NCI-H128 (cell line): ENCODE data around the gene CALD1.

ENCODE experiments used
- DNase-seq: peaks from one replicate; lab custom pipeline; 2025; ENCODE audit not compliant: unreplicated experiment; lab: John Stamatoyannopoulos, UW

The CALD1 gene

DNA sequence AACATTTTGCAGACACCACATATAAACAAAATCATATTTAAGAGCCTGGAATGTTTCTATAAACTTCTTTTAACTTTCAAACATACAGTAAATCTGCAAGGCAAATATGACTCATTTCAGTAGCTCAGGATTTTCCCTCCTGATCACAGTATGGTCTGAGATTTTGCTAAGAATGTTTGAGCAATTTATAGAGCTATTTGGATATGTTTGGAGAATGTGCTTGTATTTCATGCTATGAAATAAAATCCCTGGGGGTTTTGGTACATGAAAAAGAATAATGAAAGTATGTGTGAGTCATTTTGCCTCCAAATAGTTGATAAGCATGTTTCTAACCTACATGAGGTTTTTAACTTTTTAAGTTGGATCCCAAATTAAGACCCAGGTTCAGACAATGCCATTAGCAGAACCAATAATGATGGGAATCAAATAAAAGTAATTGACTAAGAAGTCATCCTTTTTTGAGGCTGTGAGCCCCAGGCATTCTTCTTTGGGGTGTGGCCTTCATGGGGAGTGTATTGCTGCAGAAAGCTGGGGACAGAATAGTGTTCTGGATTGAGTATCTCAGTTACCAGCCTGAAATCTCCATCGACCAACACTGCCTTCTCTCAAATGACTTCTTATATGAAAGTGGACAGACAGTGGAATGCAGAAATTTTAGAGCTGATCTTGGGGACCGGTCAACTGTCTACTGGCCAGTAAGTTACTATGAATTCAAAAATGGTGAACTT lies 140.8 kb downstream of the CALD1 start:
- no peak for DNase-seq

DNA sequence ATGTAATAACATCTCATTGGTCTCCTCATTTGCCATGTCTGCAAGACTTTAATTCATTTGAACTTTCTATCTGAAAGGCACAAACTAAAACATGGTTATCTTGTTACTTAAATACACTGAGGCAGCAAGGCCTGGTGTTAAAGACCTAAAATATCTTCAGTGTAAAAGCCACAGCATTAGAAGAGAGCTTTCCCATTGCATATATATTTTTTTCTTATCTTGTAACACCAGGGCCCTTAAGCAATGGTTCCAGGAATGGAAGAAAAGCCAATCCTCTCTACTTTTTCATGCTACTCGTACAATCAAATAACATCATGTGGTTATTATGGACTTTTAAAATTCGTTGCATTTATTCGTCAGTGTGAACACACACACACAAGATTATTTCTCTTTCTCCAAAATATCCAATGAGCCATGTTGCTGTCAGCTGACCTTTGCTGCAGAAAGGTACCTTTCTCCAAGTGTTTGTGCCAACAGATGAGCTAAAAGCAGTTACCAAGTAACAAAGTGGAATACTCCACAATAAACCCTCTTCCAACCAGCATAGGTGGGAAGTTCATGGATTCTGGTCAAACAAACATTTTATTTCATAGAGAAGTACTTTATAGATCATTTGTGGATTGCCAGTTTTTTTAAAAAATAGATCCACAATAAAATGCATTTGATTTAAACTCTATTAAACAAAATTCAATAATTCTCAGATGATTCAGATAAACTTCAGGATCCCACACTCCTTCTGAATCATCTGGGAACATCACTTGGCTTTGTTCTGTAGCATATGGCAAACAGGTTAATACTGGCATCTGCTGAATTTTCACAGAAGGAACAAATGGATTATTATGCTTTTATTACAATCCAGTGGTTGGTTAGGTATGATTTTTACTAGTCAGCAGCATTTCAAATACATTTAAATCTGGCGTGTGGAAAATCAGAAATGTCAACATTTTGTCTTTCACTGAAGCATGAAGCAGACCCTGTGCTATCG lies 143.6 kb downstream of the CALD1 start:
- DNase-seq, result no peak

DNA sequence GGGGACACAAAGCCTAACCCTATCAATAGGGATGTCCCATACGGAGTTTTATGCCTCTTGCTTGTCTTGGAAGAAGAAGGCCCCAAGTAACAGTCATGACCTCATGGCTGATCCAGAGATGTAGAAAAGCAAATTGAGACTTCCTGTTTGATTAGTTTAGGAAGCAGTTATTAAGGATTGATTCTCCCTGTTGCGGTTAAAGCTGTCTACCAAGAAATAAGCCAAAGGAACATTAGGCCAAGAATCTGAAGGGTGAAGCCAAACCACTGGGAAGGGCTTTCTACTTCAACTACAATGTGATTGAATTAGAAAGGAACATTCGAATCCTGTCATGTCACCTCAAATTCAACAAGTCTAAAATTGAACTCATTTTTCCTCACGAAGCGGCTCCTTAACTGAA lies 146.3 kb downstream of the CALD1 start:
- DNase-seq, result no peak

DNA sequence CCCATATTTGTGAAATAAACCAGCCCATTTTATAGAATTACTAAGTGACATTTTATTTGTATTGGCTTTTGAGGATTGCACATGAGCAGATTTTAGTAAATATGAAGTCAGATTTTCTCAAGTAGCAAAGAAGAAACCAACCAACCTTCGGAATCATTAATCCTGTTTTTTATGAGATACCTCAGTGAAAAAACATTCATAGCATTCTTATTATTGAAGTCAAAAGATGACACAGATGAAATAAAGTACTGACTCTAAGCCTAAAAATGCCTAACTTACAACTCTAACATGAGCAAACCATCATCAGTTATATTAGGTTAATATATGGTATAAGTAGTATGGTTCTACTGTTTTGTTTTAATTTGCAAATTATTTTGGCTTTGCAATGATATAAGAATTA lies 147.0 kb downstream of the CALD1 start:
- no peak for DNase-seq

DNA sequence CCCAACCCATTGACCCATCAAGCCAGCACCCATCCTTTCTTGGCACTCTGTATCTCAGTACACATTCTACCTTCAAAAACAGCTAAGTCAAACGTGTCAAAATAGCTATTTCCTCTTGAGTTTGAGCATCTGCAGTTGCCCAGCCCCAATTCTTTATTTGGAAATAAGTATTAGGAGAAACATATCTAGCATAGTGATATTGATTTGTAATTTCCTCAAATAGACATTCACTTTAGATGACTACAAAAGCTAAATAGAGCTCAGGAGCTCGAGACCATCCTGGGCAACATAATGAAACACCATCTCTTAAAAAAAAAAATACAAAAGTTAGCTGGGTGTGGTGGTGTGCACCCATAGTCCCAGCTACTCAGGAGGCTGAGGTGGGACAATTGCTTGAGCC lies 147.6 kb downstream of the CALD1 start:
- no peak for DNase-seq

DNA sequence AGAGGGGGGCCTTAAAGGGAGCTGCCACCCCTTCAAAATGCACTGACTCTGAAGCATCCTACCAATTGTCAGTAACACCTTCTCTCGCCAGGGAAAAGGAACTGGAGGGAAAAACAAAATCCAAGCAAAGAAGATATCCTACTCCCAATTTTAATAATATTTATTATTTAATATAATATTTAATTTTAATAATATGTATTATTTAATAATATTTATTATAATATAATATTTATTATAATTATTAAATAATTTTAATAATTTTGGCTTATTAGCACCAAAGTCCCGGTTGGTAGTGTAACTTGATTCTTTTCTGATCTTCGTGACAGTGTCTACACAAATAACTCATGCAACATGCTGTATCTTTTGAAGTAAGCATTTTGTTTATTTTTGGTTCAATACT lies 148.3 kb downstream of the CALD1 start:
- no peak for DNase-seq

DNA sequence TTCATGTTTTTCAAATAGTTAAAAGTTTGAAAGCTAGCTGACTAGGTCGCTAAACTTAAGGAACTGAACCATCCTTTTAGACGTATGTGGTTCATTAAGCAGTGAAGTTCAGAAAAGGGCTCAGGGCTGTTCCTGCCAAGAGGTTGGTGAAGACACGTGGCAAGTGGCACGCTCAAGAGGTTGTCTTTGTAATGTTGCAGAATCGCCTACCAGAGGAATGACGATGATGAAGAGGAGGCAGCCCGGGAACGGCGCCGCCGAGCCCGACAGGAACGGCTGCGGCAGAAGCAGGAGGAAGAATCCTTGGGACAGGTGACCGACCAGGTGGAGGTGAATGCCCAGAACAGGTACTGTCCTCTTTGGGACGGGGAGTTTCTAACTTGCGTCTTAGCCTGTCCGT lies 149.1 kb downstream of the CALD1 start:
- DNase-seq, result no peak

DNA sequence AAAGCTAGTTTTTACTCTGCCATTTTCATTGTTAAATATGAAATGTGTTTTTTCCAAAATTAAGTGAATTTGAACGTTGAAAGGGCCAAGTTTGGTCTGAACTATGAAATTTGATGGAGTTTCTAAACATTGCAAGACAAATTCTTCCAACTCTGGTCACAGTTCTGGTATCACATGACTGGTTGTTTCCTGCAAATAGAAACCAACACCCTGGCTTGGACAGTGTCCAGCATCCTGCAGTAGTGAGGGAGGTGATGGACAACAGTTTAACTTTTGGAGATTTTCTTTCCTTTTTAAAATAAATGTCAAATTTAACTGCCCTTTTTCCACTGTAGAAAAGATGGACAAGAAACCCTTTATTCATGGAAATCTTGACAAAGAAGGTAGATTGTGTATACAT lies 152.1 kb downstream of the CALD1 start:
- DNase-seq, result no peak

DNA sequence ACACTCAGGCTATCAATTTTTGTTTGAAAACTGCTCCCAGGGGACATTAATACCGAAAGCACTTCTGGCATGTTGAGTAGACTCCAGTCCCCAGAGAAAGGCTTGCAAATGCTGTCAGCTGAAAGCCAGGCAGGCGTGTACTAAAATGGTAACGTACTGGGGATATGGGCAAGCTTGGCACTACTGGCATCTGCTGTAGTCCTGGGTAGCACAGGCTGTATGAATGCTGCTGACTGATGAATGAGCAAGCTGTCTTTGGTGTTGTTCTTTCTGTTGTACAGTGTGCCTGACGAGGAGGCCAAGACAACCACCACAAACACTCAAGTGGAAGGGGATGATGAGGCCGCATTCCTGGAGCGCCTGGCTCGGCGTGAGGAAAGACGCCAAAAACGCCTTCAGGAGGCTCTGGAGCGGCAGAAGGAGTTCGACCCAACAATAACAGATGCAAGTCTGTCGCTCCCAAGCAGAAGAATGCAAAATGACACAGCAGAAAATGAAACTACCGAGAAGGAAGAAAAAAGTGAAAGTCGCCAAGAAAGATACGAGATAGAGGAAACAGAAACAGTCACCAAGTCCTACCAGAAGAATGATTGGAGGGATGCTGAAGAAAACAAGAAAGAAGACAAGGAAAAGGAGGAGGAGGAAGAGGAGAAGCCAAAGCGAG lies 153.4 kb downstream of the CALD1 start:
- no peak for DNase-seq

DNA sequence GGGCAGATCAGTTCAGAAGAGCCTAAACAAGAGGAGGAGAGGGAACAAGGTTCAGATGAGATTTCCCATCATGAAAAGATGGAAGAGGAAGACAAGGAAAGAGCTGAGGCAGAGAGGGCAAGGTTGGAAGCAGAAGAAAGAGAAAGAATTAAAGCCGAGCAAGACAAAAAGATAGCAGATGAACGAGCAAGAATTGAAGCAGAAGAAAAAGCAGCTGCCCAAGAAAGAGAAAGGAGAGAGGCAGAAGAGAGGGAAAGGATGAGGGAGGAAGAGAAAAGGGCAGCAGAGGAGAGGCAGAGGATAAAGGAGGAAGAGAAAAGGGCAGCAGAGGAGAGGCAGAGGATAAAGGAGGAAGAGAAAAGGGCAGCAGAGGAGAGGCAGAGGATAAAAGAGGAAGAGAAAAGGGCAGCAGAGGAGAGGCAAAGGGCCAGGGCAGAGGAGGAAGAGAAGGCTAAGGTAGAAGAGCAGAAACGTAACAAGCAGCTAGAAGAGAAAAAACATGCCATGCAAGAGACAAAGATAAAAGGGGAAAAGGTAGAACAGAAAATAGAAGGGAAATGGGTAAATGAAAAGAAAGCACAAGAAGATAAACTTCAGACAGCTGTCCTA lies 154.1 kb downstream of the CALD1 start:
- no peak for DNase-seq

DNA sequence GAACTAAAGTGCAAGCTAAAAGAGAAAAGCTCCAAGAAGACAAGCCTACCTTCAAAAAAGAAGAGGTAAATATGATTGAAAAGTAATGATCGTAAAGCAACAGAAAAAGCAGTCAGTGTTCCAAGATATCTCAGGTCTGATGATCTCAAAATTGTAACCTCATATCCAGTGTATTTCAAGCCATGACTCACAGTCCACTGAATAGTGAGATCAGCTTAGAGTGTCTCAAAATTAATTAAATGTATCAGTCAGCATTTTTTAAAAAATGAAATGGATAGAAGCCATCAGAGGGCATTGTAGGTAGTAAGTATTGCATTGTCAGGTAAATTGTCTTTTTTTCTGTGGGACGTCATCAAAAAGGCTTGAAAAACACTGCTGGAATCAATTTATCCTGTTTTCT lies 156.3 kb downstream of the CALD1 start:
- DNase-seq, result no peak

DNA sequence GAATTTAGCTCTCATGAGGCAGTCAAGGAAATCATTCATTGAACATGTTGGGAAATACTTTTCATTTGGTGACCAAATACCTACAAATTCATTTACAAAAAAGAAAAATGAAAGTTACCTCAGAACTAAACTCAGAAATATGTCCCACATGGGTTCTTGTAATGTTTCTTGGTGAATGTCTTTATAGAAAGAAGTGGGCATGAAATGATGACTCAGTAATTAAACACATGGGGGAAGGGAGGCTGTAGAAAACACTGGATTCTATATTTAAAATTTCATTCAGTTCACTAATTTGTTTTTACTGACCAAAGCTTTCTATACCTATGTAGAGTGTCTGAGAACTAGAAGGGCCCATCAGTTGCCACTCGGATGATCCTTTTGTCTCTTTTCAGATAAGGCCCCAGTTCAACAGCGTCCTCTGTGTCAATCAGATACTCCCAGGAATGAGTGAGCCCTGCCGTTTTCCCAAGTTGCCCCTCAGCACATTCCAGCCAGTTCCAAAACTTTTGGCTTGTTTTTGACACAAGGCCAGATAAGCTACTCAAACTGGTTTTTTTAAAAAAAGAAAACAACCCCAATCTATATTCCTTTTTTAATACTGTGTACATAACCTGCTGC lies 157.6 kb downstream of the CALD1 start:
- DNase-seq, result no peak

DNA sequence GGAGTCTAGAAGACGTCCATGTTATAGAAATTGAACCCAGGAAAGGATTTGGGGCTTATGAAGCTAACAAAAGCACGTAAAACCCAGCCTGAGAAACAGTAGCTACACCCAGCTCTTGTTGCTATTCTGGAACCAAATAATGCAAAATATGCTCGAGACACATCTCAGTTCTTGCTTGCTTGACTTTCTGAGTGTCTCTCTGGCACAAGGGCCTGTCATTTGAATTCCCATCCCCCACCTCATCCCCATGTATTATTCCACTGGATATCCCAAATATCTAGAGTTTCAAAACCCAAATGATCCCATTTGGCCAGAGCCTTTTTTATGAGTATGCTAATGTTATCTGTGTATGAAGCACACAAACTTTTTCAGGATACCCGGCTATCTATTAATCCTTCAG lies 158.7 kb downstream of the CALD1 start:
- no peak for DNase-seq

DNA sequence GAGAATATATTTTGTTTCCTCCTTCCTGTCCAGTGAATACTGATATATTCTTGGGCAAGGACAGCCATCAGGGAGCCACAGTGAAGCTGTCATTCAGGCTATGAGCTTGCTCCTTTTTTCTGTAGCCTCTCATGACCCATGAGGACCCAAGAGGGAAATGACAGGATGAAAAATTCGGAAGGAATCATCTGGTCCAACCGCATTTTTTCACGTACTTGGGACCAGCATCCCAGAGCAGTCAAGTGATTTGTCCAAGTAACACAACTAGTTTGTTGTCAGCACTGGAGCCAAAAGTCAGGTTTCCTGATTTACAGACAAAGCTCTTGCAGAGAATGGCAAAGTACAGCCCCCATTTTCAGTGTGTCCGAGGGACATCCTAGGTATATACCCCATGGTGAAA lies 159.7 kb downstream of the CALD1 start:
- no peak for DNase-seq

DNA sequence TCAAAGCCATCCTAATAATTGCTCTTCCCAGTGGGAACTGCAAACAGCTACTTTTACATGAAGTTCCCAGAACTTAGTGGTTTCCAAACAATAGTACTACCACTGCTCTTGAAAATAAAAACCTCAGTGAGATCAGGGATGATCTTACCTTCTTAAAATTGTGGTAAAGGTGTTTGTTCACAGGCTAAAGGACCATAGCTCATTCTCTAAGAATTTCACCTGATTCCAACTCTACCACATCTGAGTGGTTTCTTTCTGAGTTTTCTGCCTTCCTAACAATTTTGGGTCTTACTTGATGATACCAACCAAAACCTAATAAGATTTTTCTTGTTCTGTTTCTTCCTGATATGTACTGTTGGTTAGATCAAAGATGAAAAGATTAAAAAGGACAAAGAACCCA lies 161.3 kb downstream of the CALD1 start:
- no peak for DNase-seq

DNA sequence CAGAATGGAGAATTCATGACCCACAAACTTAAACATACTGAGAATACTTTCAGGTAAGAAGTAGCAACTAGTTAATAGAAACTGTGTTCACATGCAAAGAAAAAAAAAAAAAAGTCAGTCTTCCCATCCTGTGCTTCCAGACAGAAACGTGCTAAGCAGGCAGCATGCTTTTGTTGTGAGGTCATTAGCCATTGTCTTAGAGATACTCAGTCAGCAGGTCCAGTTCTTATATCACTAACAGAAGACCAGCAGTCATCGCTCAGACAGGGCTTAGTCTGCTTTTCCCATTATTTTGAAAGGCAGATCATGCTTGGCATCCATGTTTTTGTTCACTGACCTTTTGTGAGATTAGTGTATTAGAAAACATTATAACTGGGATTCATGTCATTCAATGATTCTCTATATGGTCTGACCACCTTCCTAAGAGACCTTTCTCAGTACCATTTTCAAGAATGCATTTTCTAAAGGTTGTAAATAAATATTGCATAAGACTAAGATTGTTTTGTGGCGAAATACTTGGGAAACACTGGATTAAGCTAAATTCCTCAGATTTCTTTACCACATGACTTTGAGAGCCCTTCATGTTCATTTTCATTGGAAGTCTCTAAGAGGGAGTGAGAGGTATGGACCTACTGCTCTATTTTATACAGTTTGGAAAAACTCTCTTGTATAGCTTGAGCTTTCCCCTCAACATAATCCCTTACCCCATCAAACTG lies 161.9 kb downstream of the CALD1 start:
- DNase-seq, result no peak

DNA sequence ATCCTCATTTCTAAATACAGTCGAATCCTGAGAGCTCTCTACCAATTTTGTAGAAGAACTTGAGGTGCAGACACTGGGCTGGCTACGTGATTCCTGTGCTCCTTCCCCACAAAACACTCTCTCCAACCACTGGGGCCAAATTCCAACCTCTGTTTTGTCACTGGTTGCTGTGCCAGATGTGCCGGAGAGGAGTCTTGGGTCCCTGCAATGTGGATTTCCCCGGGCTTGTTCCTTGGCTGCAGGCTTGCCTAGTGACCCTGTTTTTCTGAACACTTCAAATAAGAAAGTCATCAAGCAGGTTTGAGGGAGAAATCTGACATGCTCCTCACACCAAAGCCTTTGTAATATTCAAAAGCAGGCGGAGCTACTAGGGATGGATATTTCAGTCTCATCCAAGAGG lies 162.5 kb downstream of the CALD1 start:
- DNase-seq, result no peak

DNA sequence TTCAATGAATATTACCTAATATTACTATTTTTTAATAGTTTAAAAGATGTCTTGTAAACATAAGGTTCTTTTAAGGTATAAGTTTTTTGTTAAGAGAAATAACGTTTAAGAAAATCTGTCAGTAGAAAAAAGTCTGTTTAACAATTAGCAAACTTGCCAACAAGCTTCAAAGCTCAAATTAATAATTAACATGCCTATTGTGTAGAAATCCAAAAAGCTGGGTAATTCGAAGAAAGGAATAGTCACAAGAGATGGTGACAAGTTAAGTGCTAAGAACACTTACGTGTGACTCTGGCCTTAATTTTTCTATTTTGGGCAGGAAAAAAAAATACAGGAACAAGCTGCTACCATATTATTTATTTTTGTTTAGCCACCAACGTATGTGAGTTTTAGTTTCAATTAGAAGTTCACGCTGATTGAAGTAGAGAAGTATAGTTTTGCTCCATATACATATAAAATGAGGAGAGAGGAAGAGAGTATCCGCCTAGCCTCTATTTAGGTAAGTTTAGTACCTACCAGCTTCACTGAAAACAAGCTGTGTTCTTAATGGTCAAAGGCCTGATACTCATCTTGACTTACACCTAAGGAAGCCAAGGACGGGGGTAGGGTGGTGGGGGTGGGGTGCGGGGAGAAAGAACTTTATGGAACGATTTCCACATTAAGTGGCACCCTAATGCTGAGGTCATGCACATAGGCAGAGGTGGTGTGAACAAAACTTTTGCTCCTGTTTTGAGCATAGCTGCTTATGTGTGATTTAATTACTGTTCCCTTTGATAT lies 163.4 kb downstream of the CALD1 start:
- DNase-seq, result no peak

DNA sequence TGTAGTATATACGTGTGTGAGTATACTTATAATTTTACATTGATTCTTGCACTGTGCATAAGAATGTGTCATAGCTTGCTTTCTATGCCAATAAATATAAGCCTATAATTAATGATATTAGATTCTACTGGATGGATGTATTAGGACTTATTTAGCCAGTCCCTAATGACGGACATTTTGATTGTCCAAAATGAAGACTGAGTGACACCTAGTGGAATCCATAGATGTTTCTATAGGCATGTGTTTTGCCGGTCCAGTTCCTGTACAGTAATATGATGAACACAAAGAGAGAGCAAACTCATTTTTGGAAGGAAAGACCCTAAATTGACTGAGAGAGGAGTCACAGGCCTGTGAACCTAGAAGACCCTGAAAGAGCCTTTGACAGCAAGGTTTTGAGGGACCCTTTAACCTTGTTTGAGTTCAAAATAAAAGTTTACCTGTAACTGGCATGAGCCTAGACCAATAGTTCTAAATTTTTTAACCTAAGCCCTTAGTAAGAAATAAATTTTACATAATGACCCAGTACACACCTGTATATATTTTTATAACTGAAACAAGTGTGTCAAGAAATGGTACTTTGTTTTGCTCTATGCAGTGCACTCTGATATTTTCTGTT lies 164.5 kb downstream of the CALD1 start:
- DNase-seq, result no peak
